SK-N-SH treated with all-trans-retinoic acid at 6 μM for 48 hours (cell line): ENCODE data around the gene KCNG4.
"Not testable (repeated sequence)": the region's sequence is repeated elsewhere in the genome, so short reads cannot be mapped to it uniquely, and the experiment has no call there.

Experiments used
- ATAC-seq: fragments of 200-7000 bp; cut with Tn5 transposase; 3 replicates; pipeline ENCODE4 v1.9.1; 2020; ENCODE audit warnings: mild to moderate bottlenecking, moderate library complexity
- ARNTL ChIP-seq: fragments of 450-650 bp; formaldehyde crosslinking; IDR thresholded peaks from 2 replicates; pipeline ENCODE4 v1.5.0; 2020; ENCODE audit warnings: low read depth, mild to moderate bottlenecking, moderate library complexity, borderline replicate concordance
- BACH2 ChIP-seq: fragments of 250-450 bp; sonication (Bioruptor Pico); IDR thresholded peaks from 2 replicates; pipeline ENCODE4 v1.9.0; 2021; ENCODE audit warnings: mild to moderate bottlenecking, borderline replicate concordance
- CSDC2 ChIP-seq: fragments of 250-450 bp; sonication (Bioruptor Pico); IDR thresholded peaks from 2 replicates; pipeline ENCODE4 v1.5.0; 2020; ENCODE audit warnings: mild to moderate bottlenecking, moderate library complexity
- CSRNP3 ChIP-seq: fragments of 250-450 bp; sonication (Bioruptor Pico); IDR thresholded peaks from 2 replicates; pipeline ENCODE4 v1.5.1; 2021; ENCODE audit warnings: mild to moderate bottlenecking, moderate library complexity
- ESRRG ChIP-seq: fragments of 250-450 bp; sonication (Bioruptor Pico); IDR thresholded peaks from 2 replicates; pipeline ENCODE4 v1.6.1; 2021; ENCODE audit warnings: mild to moderate bottlenecking
- GLIS3 ChIP-seq: fragments of 250-450 bp; sonication (Bioruptor Pico); IDR thresholded peaks from 2 replicates; pipeline ENCODE4 v1.5.0; 2020; ENCODE audit warnings: mild to moderate bottlenecking, moderate library complexity
- ISL1 ChIP-seq: fragments of 250-450 bp; sonication (Bioruptor Pico); IDR thresholded peaks from 2 replicates; pipeline ENCODE4 v2.1.2; 2022; ENCODE audit warnings: mild to moderate bottlenecking, moderate library complexity
- OSR1 ChIP-seq: fragments of 250-450 bp; sonication (Bioruptor Pico); IDR thresholded peaks from 2 replicates; pipeline ENCODE4 v1.8.0; 2022; ENCODE audit warnings: moderate library complexity, mild to moderate bottlenecking, inconsistent platforms
- PATZ1 ChIP-seq: fragments of 250-450 bp; sonication (Bioruptor Pico); IDR thresholded peaks from 2 replicates; pipeline ENCODE4 v1.8.0; 2020; ENCODE audit warnings: mild to moderate bottlenecking, moderate library complexity, borderline replicate concordance
- PPARA ChIP-seq: fragments of 250-450 bp; sonication (Bioruptor Pico); IDR thresholded peaks from 2 replicates; pipeline ENCODE4 v1.5.0; 2020; ENCODE audit warnings: mild to moderate bottlenecking, borderline replicate concordance
- RARB ChIP-seq: fragments of 250-450 bp; sonication (Bioruptor Pico); IDR thresholded peaks from 2 replicates; pipeline ENCODE4 v1.8.0; 2021; ENCODE audit warnings: mild to moderate bottlenecking, moderate library complexity
- TCF4 ChIP-seq: fragments of 250-450 bp; sonication (Bioruptor Pico); IDR thresholded peaks from 2 replicates; pipeline ENCODE4 v1.8.0; 2021; ENCODE audit warnings: mild to moderate bottlenecking, moderate library complexity, borderline replicate concordance
- TOX ChIP-seq: fragments of 250-450 bp; sonication (Bioruptor Pico); IDR thresholded peaks from 2 replicates; pipeline ENCODE4 v1.8.0; 2021; ENCODE audit warnings: mild to moderate bottlenecking, moderate library complexity, borderline replicate concordance
- TSHZ2 ChIP-seq: fragments of 250-450 bp; sonication (Bioruptor Pico); IDR thresholded peaks from 2 replicates; pipeline ENCODE4 v1.5.0; 2020; ENCODE audit warnings: mild to moderate bottlenecking, moderate library complexity
- ZC3H10 ChIP-seq: fragments of 250-450 bp; sonication (Bioruptor Pico); IDR thresholded peaks from 2 replicates; pipeline ENCODE4 v1.5.1; 2021; ENCODE audit warnings: mild to moderate bottlenecking, moderate library complexity
- ZFP3 ChIP-seq: fragments of 250-450 bp; sonication (Bioruptor Pico); IDR thresholded peaks from 2 replicates; pipeline ENCODE4 v1.5.0; 2020; ENCODE audit warnings: mild to moderate bottlenecking, moderate library complexity
- ZFP30 ChIP-seq: fragments of 450-650 bp; formaldehyde crosslinking; IDR thresholded peaks from 2 replicates; pipeline ENCODE4 v1.5.0; 2022; ENCODE audit warnings: mild to moderate bottlenecking, moderate library complexity
- ZNF565 ChIP-seq: fragments of 450-650 bp; formaldehyde crosslinking; conservative IDR thresholded peaks from 2 replicates; pipeline ENCODE4 v1.5.0; 2020; ENCODE audit warnings: low read depth, mild to moderate bottlenecking, moderate library complexity
- ZNF70 ChIP-seq: fragments of 450-650 bp; formaldehyde crosslinking; IDR thresholded peaks from 2 replicates; pipeline ENCODE4 v1.5.0; 2020; ENCODE audit warnings: mild to moderate bottlenecking, moderate library complexity
- ZNF8 ChIP-seq: fragments of 450-650 bp; formaldehyde crosslinking; IDR thresholded peaks from 2 replicates; pipeline ENCODE4 v1.5.0; 2020; ENCODE audit warnings: mild to moderate bottlenecking, moderate library complexity

The KCNG4 gene

GRCh38 chr16:84220851-84221250 lies 19.0 kb downstream of the KCNG4 start:
- peak; percentile 65 for ATAC-seq
- TF ChIP-seq RARB (CRISPR knock-in tag) (no peak), ZC3H10 (CRISPR knock-in tag) (no peak), BACH2 (CRISPR knock-in tag) (no peak), ZNF565 (CRISPR knock-in tag) (no peak), ISL1 (no peak), ZNF70 (CRISPR knock-in tag) (no peak), ESRRG (CRISPR knock-in tag) (no peak)

GRCh38 chr16:84218956-84219355 lies 20.9 kb downstream of the KCNG4 start:
- no peak for ATAC-seq
- TF ChIP-seq ZNF70 (CRISPR knock-in tag) (no peak), PATZ1 (CRISPR knock-in tag) (no peak), ZFP3 (CRISPR knock-in tag) (no peak), OSR1 (CRISPR knock-in tag) (no peak)

- TF ChIP-seq BACH2 (CRISPR knock-in tag) (no peak), ESRRG (CRISPR knock-in tag) (no peak), PPARA (no peak), TSHZ2 (CRISPR knock-in tag) (no peak), ISL1 (no peak), ZC3H10 (CRISPR knock-in tag) (no peak), ZFP30 (CRISPR knock-in tag) (no peak), GLIS3 (CRISPR knock-in tag) (no peak), TCF4 (CRISPR knock-in tag) (no peak), ZNF70 (CRISPR knock-in tag) (no peak), TOX (CRISPR knock-in tag) (no peak), CSDC2 (CRISPR knock-in tag) (no peak), ZNF8 (CRISPR knock-in tag) (no peak), CSRNP3 (CRISPR knock-in tag) (no peak), ARNTL (CRISPR knock-in tag) (no peak), RARB (CRISPR knock-in tag) (no peak)
- TF ChIP-seq, all 23 proteins: peak for 0
- ATAC-seq, result no peak
Observed at GRCh38 chr16:84218176-84218823, 21.5 kb downstream of the KCNG4 start.

- not testable (repeated sequence) for ATAC-seq
Observed at GRCh38 chr16:84216144-84216543, 23.7 kb downstream of the KCNG4 start.

GRCh38 chr16:84215531-84215930 lies 24.3 kb downstream of the KCNG4 start:
- peak; percentile 90 for ATAC-seq
- TF ChIP-seq TCF4 (CRISPR knock-in tag) (peak; percentile 44; the same call in 1 of the 2 replicates), ZFP30 (CRISPR knock-in tag) (no peak), ISL1 (no peak), TSHZ2 (CRISPR knock-in tag) (no peak)
